ENCODE measurements around the gene CDH20. TPM values are rescaled to one million over a fixed set of nuclear protein-coding genes. Genes with fewer than 3 reads are reported as not detected.

CDH20 gene
- total and polyA plus RNA-seq, 4 donors = 0.02 to 0.11 (median 0.07) TPM; not detected in 1

DNA sequence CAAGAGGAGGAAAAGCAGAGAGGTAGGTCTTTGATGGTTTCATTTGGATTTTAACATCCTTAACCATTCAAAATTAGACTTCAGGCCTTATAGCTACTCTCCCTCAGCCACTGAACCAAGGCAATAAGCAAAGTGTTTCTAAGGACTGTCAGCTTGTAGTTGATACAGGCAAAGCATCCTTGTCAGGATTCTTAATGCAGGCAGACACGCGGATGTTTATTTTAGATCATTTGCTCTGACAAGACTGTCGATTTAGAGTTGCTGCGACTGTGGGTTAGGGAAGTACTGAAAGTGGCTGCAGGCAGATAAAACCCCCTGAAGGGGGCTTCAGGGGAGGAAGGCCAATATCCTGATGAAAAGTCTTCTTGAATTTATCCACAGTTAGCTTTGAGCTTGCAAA, 46.6 kb downstream of the CDH20 start:
- Histone ChIP-seq H3K27ac (ENCODE audit: low read depth in 1 of 2, low read length in 1 of 2) (no peak overlapping the region), H3K36me3 (ENCODE audit: control insufficient read depth in 4 of 4, insufficient read depth in 4 of 4, low read length in 4 of 4) (no peaks in the 10 kb centered on the region), H3K9me3 (ENCODE audit: control insufficient read depth in 4 of 4, insufficient read depth in 3 of 4, low read length in 3 of 4) (no peaks in the 10 kb centered on the region), H3K4me3 (no peak overlapping the region), H3K27me3 (ENCODE audit: control insufficient read depth in 3 of 3, insufficient read depth in 3 of 3, low read length in 2 of 3) (peaks cover 0 to 2% (median 0%) of the 10 kb centered on the region in 3 donors), H3K4me1 (ENCODE audit: control insufficient read depth in 5 of 5, insufficient read depth in 5 of 5, low read length in 5 of 5) (no peaks in the 10 kb centered on the region), H3K9ac (ENCODE audit: insufficient read depth in 1 of 2, low read length in 2 of 2) (no peak overlapping the region)
- TF ChIP-seq, protein P1, sequence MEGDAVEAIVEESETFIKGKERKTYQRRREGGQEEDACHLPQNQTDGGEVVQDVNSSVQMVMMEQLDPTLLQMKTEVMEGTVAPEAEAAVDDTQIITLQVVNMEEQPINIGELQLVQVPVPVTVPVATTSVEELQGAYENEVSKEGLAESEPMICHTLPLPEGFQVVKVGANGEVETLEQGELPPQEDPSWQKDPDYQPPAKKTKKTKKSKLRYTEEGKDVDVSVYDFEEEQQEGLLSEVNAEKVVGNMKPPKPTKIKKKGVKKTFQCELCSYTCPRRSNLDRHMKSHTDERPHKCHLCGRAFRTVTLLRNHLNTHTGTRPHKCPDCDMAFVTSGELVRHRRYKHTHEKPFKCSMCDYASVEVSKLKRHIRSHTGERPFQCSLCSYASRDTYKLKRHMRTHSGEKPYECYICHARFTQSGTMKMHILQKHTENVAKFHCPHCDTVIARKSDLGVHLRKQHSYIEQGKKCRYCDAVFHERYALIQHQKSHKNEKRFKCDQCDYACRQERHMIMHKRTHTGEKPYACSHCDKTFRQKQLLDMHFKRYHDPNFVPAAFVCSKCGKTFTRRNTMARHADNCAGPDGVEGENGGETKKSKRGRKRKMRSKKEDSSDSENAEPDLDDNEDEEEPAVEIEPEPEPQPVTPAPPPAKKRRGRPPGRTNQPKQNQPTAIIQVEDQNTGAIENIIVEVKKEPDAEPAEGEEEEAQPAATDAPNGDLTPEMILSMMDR (IDR thresholded peaks at IDR 0.05; ENCODE audit: control extremely low read depth, extremely low read depth) = no peak
- WGBS, 2 donors = 41 to 52% methylated on average over 4 of the region's 4 CpGs
- ATAC-seq (ENCODE audit: insufficient read depth, low FRiP score) (no peak), DNase-seq (no peak)

DNA sequence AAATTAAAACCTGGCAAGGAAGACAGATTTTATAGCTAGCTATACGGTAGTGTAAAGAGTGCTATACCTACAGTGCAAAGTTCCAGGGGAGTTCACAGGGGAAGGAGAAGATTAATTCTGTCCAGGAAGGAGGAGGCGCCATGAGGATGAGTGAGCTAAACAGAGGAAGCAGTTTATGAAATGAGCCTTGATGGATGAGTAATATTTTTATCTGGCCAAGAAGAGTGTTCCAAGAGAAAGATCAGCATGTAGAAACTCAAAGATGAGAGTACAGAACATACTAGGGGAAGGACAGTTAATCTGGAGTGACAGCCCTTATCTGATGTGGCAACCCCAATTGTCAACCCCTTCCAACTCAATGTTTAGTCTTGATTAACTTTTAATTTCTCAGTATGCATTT, 54.8 kb downstream of the CDH20 start:
- H3K4me1 ChIP-seq (ENCODE audit: control insufficient read depth in 5 of 5, insufficient read depth in 5 of 5, low read length in 5 of 5) = no peaks in the 10 kb centered on the region
- no peak overlapping the region for H3K9ac ChIP-seq (ENCODE audit: insufficient read depth in 1 of 2, low read length in 2 of 2)
- 53 to 70% methylated on average over 2 of the region's 2 CpGs for WGBS, 2 donors
- H3K27me3 ChIP-seq (ENCODE audit: control insufficient read depth in 3 of 3, insufficient read depth in 3 of 3, low read length in 2 of 3) = no peaks in the 10 kb centered on the region
- no peaks in the 10 kb centered on the region for H3K36me3 ChIP-seq (ENCODE audit: control insufficient read depth in 4 of 4, insufficient read depth in 4 of 4, low read length in 4 of 4)
- H3K9me3 ChIP-seq (ENCODE audit: control insufficient read depth in 4 of 4, insufficient read depth in 3 of 4, low read length in 3 of 4) = no peaks in the 10 kb centered on the region
- peak in 1 of 3 donors; percentile 29 for DNase-seq
- TF ChIP-seq, protein P1 (IDR thresholded peaks at IDR 0.05; ENCODE audit: control extremely low read depth, extremely low read depth) = no peak
- ATAC-seq (ENCODE audit: insufficient read depth, low FRiP score) = no peak
- H3K4me3 ChIP-seq = no peak overlapping the region
- no peak overlapping the region for H3K27ac ChIP-seq (ENCODE audit: low read depth in 1 of 2, low read length in 1 of 2)

DNA sequence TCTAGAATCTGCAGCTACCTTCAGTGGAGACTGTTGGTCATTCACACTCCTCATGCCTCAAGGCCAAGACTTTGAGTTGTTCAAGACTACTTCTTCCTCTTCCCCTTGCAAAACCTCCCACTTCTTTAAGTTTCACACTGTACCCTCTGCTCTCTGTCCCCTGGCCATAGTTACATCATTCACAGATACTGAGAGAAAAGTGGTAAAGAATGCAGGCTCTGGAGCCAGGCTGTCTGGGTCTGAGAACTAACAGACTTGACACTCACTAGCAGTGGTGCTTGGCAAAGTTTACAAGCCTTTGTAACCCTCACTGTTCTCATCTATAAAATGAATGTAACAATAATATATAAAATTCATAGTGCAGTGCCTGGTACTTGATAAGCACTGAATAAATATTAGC, 61.8 kb downstream of the CDH20 start:
- no peak overlapping the region for H3K4me3 ChIP-seq
- DNase-seq (no peak), ATAC-seq (ENCODE audit: insufficient read depth, low FRiP score) (no peak)
- no peak overlapping the region for H3K9ac ChIP-seq (ENCODE audit: insufficient read depth in 1 of 2, low read length in 2 of 2)
- H3K27ac ChIP-seq (ENCODE audit: low read depth in 1 of 2, low read length in 1 of 2) = no peak overlapping the region
- TF ChIP-seq, protein P1 (IDR thresholded peaks at IDR 0.05; ENCODE audit: control extremely low read depth, extremely low read depth) = no peak
- H3K36me3 ChIP-seq (ENCODE audit: control insufficient read depth in 4 of 4, insufficient read depth in 4 of 4, low read length in 4 of 4) = no peaks in the 10 kb centered on the region
- no peaks in the 10 kb centered on the region for H3K27me3 ChIP-seq (ENCODE audit: control insufficient read depth in 3 of 3, insufficient read depth in 3 of 3, low read length in 2 of 3)
- H3K4me1 ChIP-seq (ENCODE audit: control insufficient read depth in 5 of 5, insufficient read depth in 5 of 5, low read length in 5 of 5) = no peaks in the 10 kb centered on the region
- no peaks in the 10 kb centered on the region for H3K9me3 ChIP-seq (ENCODE audit: control insufficient read depth in 4 of 4, insufficient read depth in 3 of 4, low read length in 3 of 4)

DNA sequence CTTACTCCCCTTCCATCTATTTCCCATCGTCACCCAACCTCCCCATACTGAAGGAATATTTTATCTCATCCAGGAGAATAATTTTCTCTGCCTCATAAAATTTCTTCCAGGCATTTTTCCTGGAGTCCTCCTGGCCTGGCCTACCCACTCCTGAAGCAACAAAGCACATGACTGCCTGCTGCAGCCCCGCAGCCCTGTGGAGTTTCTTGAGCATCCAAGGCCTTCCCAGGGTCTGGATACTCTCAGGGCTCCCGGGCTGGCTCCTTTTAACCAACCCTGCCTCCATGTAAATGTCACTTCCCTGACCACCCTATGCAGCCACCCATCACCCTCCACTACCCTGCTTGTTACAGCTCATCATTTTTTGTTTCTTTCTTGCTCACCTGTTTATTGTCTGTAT, 64.0 kb downstream of the CDH20 start:
- no peak overlapping the region for H3K9ac ChIP-seq (ENCODE audit: insufficient read depth in 1 of 2, low read length in 2 of 2)
- no peak overlapping the region for H3K4me3 ChIP-seq
- TF ChIP-seq, protein P1 (IDR thresholded peaks at IDR 0.05; ENCODE audit: control extremely low read depth, extremely low read depth) = no peak
- DNase-seq = no peak
- H3K4me1 ChIP-seq (ENCODE audit: control insufficient read depth in 5 of 5, insufficient read depth in 5 of 5, low read length in 5 of 5) = no peaks in the 10 kb centered on the region
- no peaks in the 10 kb centered on the region for H3K9me3 ChIP-seq (ENCODE audit: control insufficient read depth in 4 of 4, insufficient read depth in 3 of 4, low read length in 3 of 4)
- no peaks in the 10 kb centered on the region for H3K27me3 ChIP-seq (ENCODE audit: control insufficient read depth in 3 of 3, insufficient read depth in 3 of 3, low read length in 2 of 3)
- WGBS, 2 donors = 76 to 90% methylated on average over 3 of the region's 3 CpGs
- no peak for ATAC-seq (ENCODE audit: insufficient read depth, low FRiP score)
- H3K27ac ChIP-seq (ENCODE audit: low read depth in 1 of 2, low read length in 1 of 2) = no peak overlapping the region
- H3K36me3 ChIP-seq (ENCODE audit: control insufficient read depth in 4 of 4, insufficient read depth in 4 of 4, low read length in 4 of 4) = no peaks in the 10 kb centered on the region

Data from lung (tissue), 12 donors.